NCI-H2227 (cell line): Measurements from ENCODE around the gene PUS3.
"Not testable (repeated sequence)": the region's sequence is repeated elsewhere in the genome, so short reads cannot be mapped to it uniquely, and the experiment has no call there.

Source experiments
- DNase-seq: peaks from one replicate; lab custom pipeline; 2025; ENCODE audit not compliant: unreplicated experiment; lab: John Stamatoyannopoulos, UW

The PUS3 gene

GRCh38 chr11:125921042-125921441 is 18.0 kb upstream of the PUS3 start:
- DNase-seq, result no peak

GRCh38 chr11:125918140-125918840 is 15.3 kb upstream of the PUS3 start:
- no peak for DNase-seq

- DNase-seq, result no peak
Observed at GRCh38 chr11:125916683-125917347, 13.8 kb upstream of the PUS3 start.

GRCh38 chr11:125914601-125915000 is 11.6 kb upstream of the PUS3 start:
- not testable (repeated sequence) for DNase-seq

- no peak for DNase-seq
Observed at GRCh38 chr11:125910226-125910849, 7.3 kb upstream of the PUS3 start.

GRCh38 chr11:125904678-125905077 is 1.7 kb upstream of the PUS3 start:
- DNase-seq, result no peak

GRCh38 chr11:125903711-125904659 is 979 bp upstream of the PUS3 start, which contains the start of gene DDX25:
DDX25 (plus strand) TSS chr11:125904508; CDS start chr11:125904518, 10 bp downstream.
- DNase-seq, result peak; percentile 92

GRCh38 chr11:125902277-125902926 is 604 bp downstream of the PUS3 start:
- no peak for DNase-seq

- DNase-seq, result no peak
Observed at GRCh38 chr11:125901872-125902271, 1.1 kb downstream of the PUS3 start.

GRCh38 chr11:125892994-125893393 is 10.0 kb downstream of the PUS3 start:
- no peak for DNase-seq

GRCh38 chr11:125892071-125892470 is 10.9 kb downstream of the PUS3 start:
- no peak for DNase-seq

- no peak for DNase-seq
Observed at GRCh38 chr11:125890447-125891100, 12.4 kb downstream of the PUS3 start.

GRCh38 chr11:125887373-125888324 is 15.4 kb downstream of the PUS3 start, which contains the start of gene HYLS1:
HYLS1 (plus strand) TSS chr11:125887668; CDS start chr11:125899369, 11,701 bp downstream.
- DNase-seq, result peak; percentile 90

GRCh38 chr11:125886997-125887372 is 16.0 kb downstream of the PUS3 start:
- DNase-seq, result peak; percentile 40

GRCh38 chr11:125883375-125883774 is 19.6 kb downstream of the PUS3 start:
- DNase-seq, result no peak

- DNase-seq, result no peak
Observed at GRCh38 chr11:125881291-125881690, 21.7 kb downstream of the PUS3 start.

- DNase-seq, result peak; percentile 77
Observed at GRCh38 chr11:125874556-125875124, 28.4 kb downstream of the PUS3 start.

- DNase-seq, result peak; percentile 9
Observed at GRCh38 chr11:125873881-125874555, 29.0 kb downstream of the PUS3 start.
